Measurements from ENCODE around the gene DFFA. TPM values are rescaled to one million over a fixed set of nuclear protein-coding genes. Genes with fewer than 3 reads are reported as not detected.
"Not testable (repeated sequence)": the region's sequence is repeated elsewhere in the genome, so short reads cannot be mapped to it uniquely, and the experiment has no call there.

Gene DFFA
- polyA plus RNA-seq, 3 donors = 11.0 to 17.8 (median 17.3) TPM

DNA sequence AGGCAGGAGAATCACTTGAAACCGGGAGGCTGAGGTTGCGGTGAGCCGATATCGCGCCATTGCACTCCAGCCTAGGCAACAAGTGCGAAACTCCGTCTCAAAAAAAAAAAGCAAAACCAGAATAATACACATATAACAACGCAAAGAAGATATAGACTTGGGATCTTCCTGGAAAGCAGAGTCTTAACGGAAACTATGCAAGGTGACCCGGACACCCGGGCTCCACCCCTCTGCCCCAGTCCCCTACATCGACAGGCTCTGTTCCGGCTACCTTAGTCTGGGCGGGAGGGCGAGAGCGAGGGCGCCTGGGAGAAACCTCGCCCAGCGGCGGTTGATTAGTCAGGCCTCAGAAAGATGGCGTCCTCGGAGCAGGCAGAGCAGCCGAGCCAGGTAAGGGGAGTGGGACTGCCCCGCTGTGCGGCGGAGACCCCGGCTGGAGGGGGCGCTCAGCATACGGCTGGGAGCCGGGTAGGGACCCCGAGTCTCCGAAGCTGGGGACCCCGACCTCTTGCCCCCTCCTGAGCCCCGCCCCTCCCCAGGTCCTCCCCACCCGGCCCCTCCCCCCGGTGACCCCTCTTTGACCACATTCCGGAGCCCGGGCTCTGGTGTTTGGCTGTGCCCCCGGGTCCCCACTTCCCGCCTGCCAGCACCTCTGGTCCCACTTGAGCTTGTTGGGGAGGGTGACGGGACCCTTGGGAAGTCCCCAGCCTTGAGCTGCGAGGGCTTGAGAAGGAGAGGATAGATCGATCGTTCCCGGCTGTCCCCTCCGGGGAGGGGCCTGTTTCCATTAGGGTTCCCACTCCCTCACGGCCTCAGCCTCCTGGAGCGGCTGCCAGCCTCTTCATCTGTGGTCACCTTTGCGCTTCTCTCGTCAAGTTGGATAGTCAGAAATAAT, 2.5 kb upstream of the DFFA start, which contains the start of gene PEX14:
Gene PEX14 (plus strand): TSS at position 338 of the 895 bp plus-strand sequence. CDS start 17 bp downstream, at position 355.
- peaks cover 51% of the 10 kb centered on the region for H3K4me1 Mint-ChIP-seq
- TF ChIP-seq, protein P1, sequence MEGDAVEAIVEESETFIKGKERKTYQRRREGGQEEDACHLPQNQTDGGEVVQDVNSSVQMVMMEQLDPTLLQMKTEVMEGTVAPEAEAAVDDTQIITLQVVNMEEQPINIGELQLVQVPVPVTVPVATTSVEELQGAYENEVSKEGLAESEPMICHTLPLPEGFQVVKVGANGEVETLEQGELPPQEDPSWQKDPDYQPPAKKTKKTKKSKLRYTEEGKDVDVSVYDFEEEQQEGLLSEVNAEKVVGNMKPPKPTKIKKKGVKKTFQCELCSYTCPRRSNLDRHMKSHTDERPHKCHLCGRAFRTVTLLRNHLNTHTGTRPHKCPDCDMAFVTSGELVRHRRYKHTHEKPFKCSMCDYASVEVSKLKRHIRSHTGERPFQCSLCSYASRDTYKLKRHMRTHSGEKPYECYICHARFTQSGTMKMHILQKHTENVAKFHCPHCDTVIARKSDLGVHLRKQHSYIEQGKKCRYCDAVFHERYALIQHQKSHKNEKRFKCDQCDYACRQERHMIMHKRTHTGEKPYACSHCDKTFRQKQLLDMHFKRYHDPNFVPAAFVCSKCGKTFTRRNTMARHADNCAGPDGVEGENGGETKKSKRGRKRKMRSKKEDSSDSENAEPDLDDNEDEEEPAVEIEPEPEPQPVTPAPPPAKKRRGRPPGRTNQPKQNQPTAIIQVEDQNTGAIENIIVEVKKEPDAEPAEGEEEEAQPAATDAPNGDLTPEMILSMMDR (IDR thresholded peaks at IDR 0.05) = no peak
- peak within 1 kb of the TSS; percentile 85 for H2AFZ ChIP-seq (ENCODE audit: insufficient read depth, low read depth, low read length, poor library complexity, severe bottlenecking)
- H3K27ac ChIP-seq (ENCODE audit: low read depth in 1 of 2, low read length in 2 of 2) = peak within 1 kb of the TSS; percentile 41 to 72
- H4K20me1 ChIP-seq (ENCODE audit: insufficient read depth, low read length) = peaks cover 5% of the 10 kb centered on the region
- H3K79me2 ChIP-seq (ENCODE audit: insufficient read depth, low read length) = peaks cover 64% of the 10 kb centered on the region
- WGBS (ENCODE audit: insufficient coverage) = 0% methylated on average over 24 of the region's 50 CpGs
- peak within 1 kb of the TSS; percentile 94 to 96 for H3K4me3 Mint-ChIP-seq
- peak within 1 kb of the TSS; percentile 83 to 93 (median 88) for H3K4me3 ChIP-seq (replicated peaks in 1 of 3; ENCODE audit: low read depth in 2 of 3, low read length in 3 of 3)
- peaks cover 40 to 52% of the 10 kb centered on the region in 2 donors for H3K4me1 ChIP-seq (ENCODE audit: control insufficient read depth in 1 of 2, insufficient read depth in 2 of 2, low read length in 2 of 2)
- H3K27ac Mint-ChIP-seq = peak within 1 kb of the TSS; percentile 78 to 92 (median 87)
- peak within 1 kb of the TSS; percentile 97 for H3K4me2 ChIP-seq (replicated peaks; ENCODE audit: extremely low read depth, low read length, poor library complexity, severe bottlenecking)
- intact Hi-C loops (cut with micrococcal nuclease) = loop anchor here (5.0 to 10.0 kb wide), 3 partner anchors 43 to 90 kb away; partner anchors contain the start of gene CENPS (in 1 of the 2)
- no peaks in the 10 kb centered on the region for H3K9me3 Mint-ChIP-seq
- H3K36me3 Mint-ChIP-seq = peaks cover 0 to 2% of the 10 kb centered on the region in 2 donors
- no peaks in the 10 kb centered on the region for H3K9me3 ChIP-seq (replicated peaks in 1 of 2; ENCODE audit: control insufficient read depth in 1 of 2, insufficient read depth in 1 of 2, low read length in 2 of 2)
- H3K9ac ChIP-seq (ENCODE audit: insufficient read depth, low read length, poor library complexity, severe bottlenecking) = peak within 1 kb of the TSS; percentile 69
- peaks cover 0 to 10% of the 10 kb centered on the region in 2 donors for H3K36me3 ChIP-seq (replicated peaks in 1 of 2; ENCODE audit: control insufficient read depth in 1 of 2, insufficient read depth in 2 of 2, low read length in 2 of 2)
- DNase-seq = peak; percentile 72 to 79 (median 74)
- H3K27me3 ChIP-seq (ENCODE audit: control insufficient read depth in 2 of 2, insufficient read depth in 2 of 2, low read length in 2 of 2) = no peaks in the 10 kb centered on the region
- no peaks in the 10 kb centered on the region for H3K27me3 Mint-ChIP-seq (ENCODE audit: low read depth in 3 of 3)

DNA sequence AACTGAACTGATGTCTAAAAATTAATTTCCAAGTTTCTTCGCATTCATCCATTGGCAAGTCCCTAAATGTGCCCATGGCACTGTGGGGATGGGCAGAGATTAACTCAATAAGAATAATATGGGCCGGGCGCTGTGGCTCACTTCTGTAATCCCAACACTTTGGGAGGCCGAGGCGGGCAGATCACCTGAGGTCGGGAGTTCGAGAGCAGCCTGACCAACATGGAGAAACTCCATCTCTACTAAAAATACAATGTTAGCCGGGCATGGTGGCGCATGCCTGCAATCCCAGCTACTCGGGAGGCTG, 1.9 kb upstream of the DFFA start:
- DNase-seq; H3K27me3 Mint-ChIP-seq (ENCODE audit: low read depth in 3 of 3); H3K9me3 Mint-ChIP-seq; H3K27me3 ChIP-seq (ENCODE audit: control insufficient read depth in 2 of 2, insufficient read depth in 2 of 2, low read length in 2 of 2); H3K9ac ChIP-seq (ENCODE audit: insufficient read depth, low read length, poor library complexity, severe bottlenecking); H4K20me1 ChIP-seq (ENCODE audit: insufficient read depth, low read length); H3K9me3 ChIP-seq (replicated peaks in 1 of 2; ENCODE audit: control insufficient read depth in 1 of 2, insufficient read depth in 1 of 2, low read length in 2 of 2); H3K36me3 Mint-ChIP-seq: not testable (repeated sequence)
- Mint-ChIP-seq H3K4me3 (peak overlapping the region; percentile 90 to 94), H3K27ac (peak overlapping the region in 5 of 7 donors; percentile 24 to 87 (median 64)), H3K4me1 (peaks cover 47% of the 10 kb centered on the region)
- Histone ChIP-seq H3K79me2 (ENCODE audit: insufficient read depth, low read length) (peaks cover 58% of the 10 kb centered on the region), H2AFZ (ENCODE audit: insufficient read depth, low read depth, low read length, poor library complexity, severe bottlenecking) (peak overlapping the region; percentile 85), H3K4me1 (ENCODE audit: control insufficient read depth in 1 of 2, insufficient read depth in 2 of 2, low read length in 2 of 2) (peaks cover 40 to 52% of the 10 kb centered on the region in 2 donors), H3K4me2 (replicated peaks; ENCODE audit: extremely low read depth, low read length, poor library complexity, severe bottlenecking) (peak overlapping the region; percentile 97), H3K4me3 (replicated peaks in 1 of 3; ENCODE audit: low read depth in 2 of 3, low read length in 3 of 3) (peak overlapping the region; percentile 83 to 93 (median 88)), H3K36me3 (replicated peaks in 1 of 2; ENCODE audit: control insufficient read depth in 1 of 2, insufficient read depth in 2 of 2, low read length in 2 of 2) (peaks cover under 1 to 10% of the 10 kb centered on the region in 2 donors), H3K27ac (ENCODE audit: low read depth in 1 of 2, low read length in 2 of 2) (peak overlapping the region in 1 of 2 donors; percentile 72)
- intact Hi-C loops (cut with micrococcal nuclease) = loop anchor here (5.0 to 10.0 kb wide), 3 partner anchors 42 to 89 kb away; partner anchors contain the start of gene CENPS (in 1 of the 2)
- 90% methylated on average over 9 of the region's 10 CpGs for WGBS (ENCODE audit: insufficient coverage)

Data from CD14-positive monocyte (primary cell).